Pancreas (tissue), 10 donors: Measurements from ENCODE around the gene S1PR1. TPM values are rescaled to one million over a fixed set of nuclear protein-coding genes. Genes with fewer than 3 reads are reported as not detected.
A peak's percentile ranks its signal among the peaks of the same experiment; 100 is the strongest.

Experiments
- ATAC-seq, 4 donors: fragments of 200-7000 bp; cut with Tn5 transposase; one replicate each; pipeline versions ENCODE4 v1.8.0 to v1.9.1; 2020; ENCODE audit warnings: mild to moderate bottlenecking in 4 of 4, moderate library complexity in 4 of 4
- DNase-seq, 6 donors: peaks; one replicate each; pipeline ENCODE4 v3.0.0-alpha.2; 2020
- FAIRE-seq: peaks from 2 replicates; lab custom pipeline; 2012; peaks lifted over from hg19 to GRCh38; lab: Jason Lieb, UNC
- H3K27ac ChIP-seq, 4 donors: fragments of 200-600 bp; sonication (generic); 1 replicate in 3 of 4; 2 replicates in 1 of 4; pipeline versions ENCODE4 v1.5.0 to v1.8.0; 2020
- H3K27me3 ChIP-seq, 4 donors: fragments of 200-600 bp; one replicate each; pipeline ENCODE4 v1.8.0; 2021
- H3K36me3 ChIP-seq, 3 donors: fragments of 200-600 bp; sonication (generic) in 1 of 3; one replicate each; pipeline versions ENCODE4 v1.5.0 to v1.8.0; 2020 to 2021
- H3K4me1 ChIP-seq, 3 donors: fragments of 200-600 bp; one replicate each; pipeline ENCODE4 v1.8.0; 2021
- H3K4me3 ChIP-seq, 4 donors: fragments of 200-600 bp; sonication (generic) in 2 of 4; one replicate each; pipeline versions ENCODE4 v1.5.0 to v1.8.0; 2020 to 2021
- H3K9me3 ChIP-seq, 4 donors: fragments of 200-600 bp; one replicate each; pipeline ENCODE4 v1.8.0; 2021
- CTCF ChIP-seq, 4 donors: fragments of 200-600 bp; sonication (generic) in 3 of 4; IDR thresholded peaks; one replicate each; pipeline versions ENCODE4 v1.5.0 to v1.8.0; 2021; ENCODE audit warnings: antibody characterized with exemption in 4 of 4
- WGBS, 2 donors: extraction: QIAGEN DNeasy Blood & Tissue Kit; methylation state at CpG; one replicate each; pipeline ENCODE4 v1.1.7; 2013; 5-methylcytosine and 5-hydroxymethylcytosine counted together
- intact Hi-C, 3 donors: fragments of 100-400 bp; cut with DNase I; formaldehyde crosslinking; loops; one replicate each; pipeline versions ENCODE4 v1.11.1 to v1.14.2; 2022
- polyA plus RNA-seq, 2 donors: library from polyadenylated mRNA; stranded (reverse); fragments of 200-250 nt; gene quantifications; one replicate each; pipeline ENCODE4 v1.2.3, GENCODE V29; 2013
- total RNA-seq, 6 donors: library from RNA; stranded (reverse); fragmentation: NEBNext Ultra II Directional in 4 of 6; extraction: Animal tissue kit (Norgen Biotek cat#: 25700) in 4 of 6; gene quantifications; one replicate each; pipeline versions ENCODE4 v1.2.1 to v1.2.4, GENCODE V29; 2021 to 2023
- donor health status: healthy with polysubstance abuse.
- donor health status: DM: no; HTN: no; CAD: no; lungs with moderate emphysema.
- donor health status: DM: no; HTN: no; CAD: no.
- donor health status: control.
- donor health status: control.
- donor health status: Bipolar disorder and iron deficiency.
- donor health status: DM: yes; HTN: yes; CAD: no.
- donor health status: DM: no; HTN: no; CAD: no.
- donor health status: DM: no; HTN: no; CAD: no.
- donor health status: DM: yes; HTN: yes; CAD: no.

Gene S1PR1
- total and polyA plus RNA-seq, 8 donors: 2.3 to 10.1 (median 5.7) TPM

- intact Hi-C loops: no loop called here
- no peak overlapping the region for H3K27ac ChIP-seq
- no peak overlapping the region for H3K4me3 ChIP-seq
- TF ChIP-seq CTCF (IDR thresholded peaks at IDR 0.05): no peak
- no peaks in the 10 kb centered on the region for H3K27me3 ChIP-seq
- FAIRE-seq: no peak
- H3K36me3 ChIP-seq: no peaks in the 10 kb centered on the region
- no peaks in the 10 kb centered on the region for H3K4me1 ChIP-seq
- no peaks in the 10 kb centered on the region for H3K9me3 ChIP-seq
- ATAC-seq: no peak
- no peak for DNase-seq
- 31 to 33% methylated on average over 5 of the region's 5 CpGs for WGBS, 2 donors
Observed at GRCh38 chr1:101250656-101251272, 13.9 kb downstream of the S1PR1 start.

- no peaks in the 10 kb centered on the region for H3K4me1 ChIP-seq
- no peaks in the 10 kb centered on the region for H3K36me3 ChIP-seq
- no peaks in the 10 kb centered on the region for H3K27me3 ChIP-seq
- ATAC-seq (no peak), DNase-seq (no peak), FAIRE-seq (no peak)
- TF ChIP-seq CTCF (IDR thresholded peaks at IDR 0.05): no peak
- intact Hi-C loops: no loop called here
- no peaks in the 10 kb centered on the region for H3K9me3 ChIP-seq
- H3K27ac ChIP-seq: no peak overlapping the region
- no peak overlapping the region for H3K4me3 ChIP-seq
Observed at GRCh38 chr1:101251504-101251903, 14.7 kb downstream of the S1PR1 start.

- 76 to 82% methylated on average over 11 of the region's 11 CpGs for WGBS, 2 donors
- FAIRE-seq: no peak
Observed at GRCh38 chr1:101253976-101254674, 17.3 kb downstream of the S1PR1 start.

GRCh38 chr1:101257500-101258325 is 20.9 kb downstream of the S1PR1 start:
- WGBS, 2 donors: 80 to 82% methylated on average over 3 of the region's 3 CpGs
- H3K27ac ChIP-seq: no peak overlapping the region

More at GRCh38 chr1:101253976-101254674, 17.3 kb downstream of the S1PR1 start:
- no peak overlapping the region for H3K27ac ChIP-seq
- no peak overlapping the region for H3K4me3 ChIP-seq
- no peak for DNase-seq
- no peaks in the 10 kb centered on the region for H3K27me3 ChIP-seq
- intact Hi-C loops: no loop called here
- no peaks in the 10 kb centered on the region for H3K36me3 ChIP-seq
- ATAC-seq: no peak
- no peaks in the 10 kb centered on the region for H3K4me1 ChIP-seq
- TF ChIP-seq CTCF (IDR thresholded peaks at IDR 0.05): no peak
- no peaks in the 10 kb centered on the region for H3K9me3 ChIP-seq

More at GRCh38 chr1:101257500-101258325, 20.9 kb downstream of the S1PR1 start:
- no peaks in the 10 kb centered on the region for H3K4me1 ChIP-seq
- ATAC-seq: peak in 3 of 4 donors; percentile 34 to 57 (median 42)
- no peak for FAIRE-seq
- no peaks in the 10 kb centered on the region for H3K27me3 ChIP-seq
- no peak overlapping the region for H3K4me3 ChIP-seq
- no peaks in the 10 kb centered on the region for H3K9me3 ChIP-seq
- intact Hi-C loops: no loop called here
- no peak for TF ChIP-seq CTCF (IDR thresholded peaks at IDR 0.05)
- H3K36me3 ChIP-seq: no peaks in the 10 kb centered on the region
- no peak for DNase-seq
